ENCODE results near the gene TRIM8. TPM values are rescaled to one million over a fixed set of nuclear protein-coding genes. Genes with fewer than 3 reads are reported as not detected.

The TRIM8 gene
- total RNA-seq, 2 experiments from 2014 or later: 80.9 to 81.6 TPM

DNA sequence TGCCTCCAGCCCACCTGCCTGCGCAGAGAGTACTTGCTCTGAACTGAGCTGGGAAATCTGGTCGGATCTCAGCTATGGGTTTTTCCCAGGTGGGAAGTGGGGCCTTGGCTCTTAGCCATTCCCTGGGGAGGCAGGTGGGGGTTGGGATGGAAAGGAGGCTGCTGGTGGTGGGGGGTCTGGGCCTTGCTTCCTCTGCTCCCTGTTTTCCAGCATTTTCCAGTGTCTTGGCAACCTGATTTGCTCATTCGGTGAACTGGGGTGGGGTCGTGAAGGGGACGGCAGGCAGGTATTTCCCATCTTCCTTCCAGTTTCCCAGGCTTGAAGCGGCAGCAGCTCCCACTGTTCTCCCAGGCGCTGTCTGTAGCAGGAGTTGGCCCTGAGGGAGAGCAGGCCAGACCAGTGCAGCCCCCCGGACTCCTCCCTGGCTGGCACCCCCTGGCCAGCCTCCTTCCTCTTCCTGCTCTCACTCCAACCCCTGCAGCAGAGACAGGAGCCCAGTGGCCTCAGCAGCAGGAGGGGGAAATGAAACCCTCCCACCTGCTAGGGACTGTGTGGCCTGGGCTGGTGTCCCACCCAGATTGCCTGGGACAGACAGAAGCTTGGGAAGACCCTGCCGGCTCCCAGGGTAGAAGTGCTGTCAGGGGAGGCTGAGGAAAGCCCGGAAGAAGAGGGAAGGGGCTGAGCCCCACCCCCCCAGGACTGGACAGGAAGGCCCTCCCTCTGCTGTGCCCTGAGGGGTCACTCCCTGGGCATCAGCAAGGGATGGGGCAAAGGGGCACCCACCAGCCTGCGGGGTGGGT is 6.6 kb downstream of the TRIM8 start:
- Histone ChIP-seq H3K27me3 (ENCODE audit: control insufficient read depth in 1 of 2, insufficient read depth in 2 of 2, low read length in 2 of 2) (no peaks in the 10 kb centered on the region), H3K4me1 (ENCODE audit: insufficient read depth, low read length) (peaks cover 77% of the 10 kb centered on the region), H3K27ac (ENCODE audit: low read depth in 1 of 2, low read length in 2 of 2) (peak overlapping the region; percentile 66 to 93), H3K4me3 (ENCODE audit: low read length) (no peak overlapping the region), H3K9me3 (ENCODE audit: control insufficient read depth in 1 of 2, insufficient read depth in 1 of 2, low read length in 2 of 2) (no peaks in the 10 kb centered on the region), H3K36me3 (ENCODE audit: insufficient read depth, low read length) (peaks cover 36% of the 10 kb centered on the region)
- peak in 1 of 14 experiments; percentile 2 for DNase-seq
- H3K27me3 Mint-ChIP-seq: no peaks in the 10 kb centered on the region
- POLR2A ChIA-PET: interaction anchor here (1.0 to 7.0 kb wide), 6 partner anchors 9 to 93 kb away, joined by 4 to 121 read pairs (median 4); partner anchors contain the start of genes SFXN2 and WBP1L
- TF ChIP-seq, protein P1, sequence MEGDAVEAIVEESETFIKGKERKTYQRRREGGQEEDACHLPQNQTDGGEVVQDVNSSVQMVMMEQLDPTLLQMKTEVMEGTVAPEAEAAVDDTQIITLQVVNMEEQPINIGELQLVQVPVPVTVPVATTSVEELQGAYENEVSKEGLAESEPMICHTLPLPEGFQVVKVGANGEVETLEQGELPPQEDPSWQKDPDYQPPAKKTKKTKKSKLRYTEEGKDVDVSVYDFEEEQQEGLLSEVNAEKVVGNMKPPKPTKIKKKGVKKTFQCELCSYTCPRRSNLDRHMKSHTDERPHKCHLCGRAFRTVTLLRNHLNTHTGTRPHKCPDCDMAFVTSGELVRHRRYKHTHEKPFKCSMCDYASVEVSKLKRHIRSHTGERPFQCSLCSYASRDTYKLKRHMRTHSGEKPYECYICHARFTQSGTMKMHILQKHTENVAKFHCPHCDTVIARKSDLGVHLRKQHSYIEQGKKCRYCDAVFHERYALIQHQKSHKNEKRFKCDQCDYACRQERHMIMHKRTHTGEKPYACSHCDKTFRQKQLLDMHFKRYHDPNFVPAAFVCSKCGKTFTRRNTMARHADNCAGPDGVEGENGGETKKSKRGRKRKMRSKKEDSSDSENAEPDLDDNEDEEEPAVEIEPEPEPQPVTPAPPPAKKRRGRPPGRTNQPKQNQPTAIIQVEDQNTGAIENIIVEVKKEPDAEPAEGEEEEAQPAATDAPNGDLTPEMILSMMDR (IDR thresholded peaks at IDR 0.05): no peak
- no peaks in the 10 kb centered on the region for H3K9me3 Mint-ChIP-seq
- intact Hi-C loops (cut with DNase I, micrococcal nuclease): no loop called here
- H3K27ac Mint-ChIP-seq: peak overlapping the region; percentile 97
- ATAC-seq (ENCODE audit: poor library complexity): no peak
- peaks cover 83% of the 10 kb centered on the region for H3K4me1 Mint-ChIP-seq (ENCODE audit: low read depth)
- CTCF ChIA-PET: no interaction called here
- H3K36me3 Mint-ChIP-seq (ENCODE audit: low read depth): peaks cover 59% of the 10 kb centered on the region
- peak overlapping the region; percentile 51 for H3K4me3 Mint-ChIP-seq

DNA sequence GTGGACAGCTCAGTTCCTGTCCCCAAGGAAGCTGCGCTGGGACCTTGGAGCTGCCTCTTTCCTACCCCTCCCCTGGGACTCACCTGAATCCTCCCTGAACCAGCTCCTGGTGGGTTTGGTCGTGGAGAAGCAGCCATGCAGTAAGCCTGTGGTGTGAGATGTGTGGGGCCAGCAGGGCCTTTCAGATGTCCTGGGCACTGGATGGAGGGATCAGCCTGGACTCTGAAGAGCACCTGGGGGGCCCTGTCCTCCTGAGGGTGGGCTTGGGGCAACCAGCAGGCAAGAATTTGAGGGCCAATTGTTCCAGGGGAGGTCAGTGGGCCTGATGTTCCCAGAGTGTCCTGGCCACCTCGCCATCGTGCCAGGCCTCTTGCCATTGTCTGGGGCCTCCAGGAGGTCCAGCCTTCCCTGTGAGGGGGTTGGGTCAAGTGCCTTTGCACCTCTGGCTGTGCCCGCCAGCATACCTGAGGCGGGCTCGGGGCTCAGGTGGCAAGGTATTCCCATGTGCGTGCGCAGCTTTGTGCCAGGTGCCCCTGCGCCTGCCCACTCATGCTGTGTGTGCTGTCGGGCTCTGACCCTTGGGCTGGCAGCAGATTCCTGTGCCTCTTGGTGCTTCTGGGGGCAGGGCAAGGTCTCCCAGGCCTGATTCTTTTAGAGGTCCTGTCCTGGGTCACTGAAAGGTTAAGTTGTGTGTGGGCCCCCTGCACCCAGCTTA is 7.3 kb downstream of the TRIM8 start:
- H3K27me3 ChIP-seq (ENCODE audit: control insufficient read depth in 1 of 2, insufficient read depth in 2 of 2, low read length in 2 of 2): no peaks in the 10 kb centered on the region
- intact Hi-C loops (cut with DNase I, micrococcal nuclease): loop anchor here in 1 of 2 experiments (2.0 kb wide), 1 partner anchor 23 kb away; no protein-coding TSS in a partner anchor
- Mint-ChIP-seq H3K4me3 (no peak overlapping the region), H3K27ac (peak overlapping the region; percentile 97), H3K36me3 (ENCODE audit: low read depth) (peaks cover 57% of the 10 kb centered on the region), H3K4me1 (ENCODE audit: low read depth) (peaks cover 75% of the 10 kb centered on the region), H3K9me3 (no peaks in the 10 kb centered on the region), H3K27me3 (no peaks in the 10 kb centered on the region)
- peak overlapping the region; percentile 52 to 66 for H3K27ac ChIP-seq (ENCODE audit: low read depth in 1 of 2, low read length in 2 of 2)
- ChIA-PET CTCF (no interaction called here), POLR2A (interaction anchor here (1.0 to 2.2 kb wide), 5 partner anchors 9 to 92 kb away, joined by 3 to 6 read pairs (median 4); partner anchors contain the start of gene WBP1L)
- H3K9me3 ChIP-seq (ENCODE audit: control insufficient read depth in 1 of 2, insufficient read depth in 1 of 2, low read length in 2 of 2): no peaks in the 10 kb centered on the region
- DNase-seq (peak in 1 of 14 experiments; percentile 2), ATAC-seq (ENCODE audit: poor library complexity) (no peak)
- H3K4me1 ChIP-seq (ENCODE audit: insufficient read depth, low read length): peaks cover 70% of the 10 kb centered on the region
- peaks cover 43% of the 10 kb centered on the region for H3K36me3 ChIP-seq (ENCODE audit: insufficient read depth, low read length)
- H3K4me3 ChIP-seq (ENCODE audit: low read length): no peak overlapping the region
- TF ChIP-seq, protein P1 (IDR thresholded peaks at IDR 0.05): no peak

DNA sequence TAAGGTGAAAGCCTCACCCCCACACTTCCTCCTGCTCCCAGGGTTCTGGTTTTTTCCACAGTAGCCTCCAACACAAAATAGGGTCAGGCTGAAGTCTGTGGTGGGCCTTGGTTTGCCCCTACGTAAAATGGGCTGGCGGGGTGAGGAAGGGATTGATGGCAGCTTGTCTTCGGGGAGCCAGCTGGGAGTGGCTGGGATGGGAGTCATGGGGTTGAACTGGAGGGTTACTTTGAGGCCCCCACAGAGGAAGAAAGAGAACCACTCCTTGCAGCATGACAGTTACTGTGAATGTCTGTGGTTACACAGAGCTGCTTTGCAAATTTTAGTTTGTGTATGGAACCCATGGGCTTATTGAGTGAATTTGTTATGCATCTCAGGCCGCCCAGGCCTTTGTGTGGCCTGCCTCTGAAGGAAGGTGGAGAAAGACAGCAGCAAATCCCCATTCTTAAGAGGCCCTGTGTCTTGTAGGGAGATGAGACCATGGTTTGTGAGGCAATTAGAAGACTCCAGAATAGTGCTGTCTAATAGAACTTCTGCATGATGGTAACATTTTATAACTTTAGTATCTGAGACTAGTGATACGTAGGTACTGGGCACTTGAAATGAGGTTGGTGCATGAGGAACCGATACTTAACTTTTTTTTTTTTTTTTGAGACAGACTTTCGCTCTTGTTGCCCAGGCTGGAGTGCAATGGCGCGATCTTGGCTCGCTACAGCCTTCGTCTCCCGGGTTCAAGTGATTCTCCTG is 8.1 kb downstream of the TRIM8 start:
- no peak for ATAC-seq (ENCODE audit: poor library complexity)
- DNase-seq: peak in 1 of 14 experiments; percentile 10
- Mint-ChIP-seq H3K4me1 (ENCODE audit: low read depth) (peaks cover 70% of the 10 kb centered on the region), H3K27ac (peak overlapping the region; percentile 97), H3K36me3 (ENCODE audit: low read depth) (peaks cover 60% of the 10 kb centered on the region), H3K4me3 (peak overlapping the region; percentile 69), H3K9me3 (no peaks in the 10 kb centered on the region), H3K27me3 (no peaks in the 10 kb centered on the region)
- H3K36me3 ChIP-seq (ENCODE audit: insufficient read depth, low read length): peaks cover 50% of the 10 kb centered on the region
- ChIA-PET CTCF (no interaction called here), POLR2A (interaction anchor here (1.0 to 1.9 kb wide), 6 partner anchors 8 to 23 kb away, joined by 3 to 5 read pairs (median 4); no protein-coding TSS in a partner anchor)
- no peaks in the 10 kb centered on the region for H3K9me3 ChIP-seq (ENCODE audit: control insufficient read depth in 1 of 2, insufficient read depth in 1 of 2, low read length in 2 of 2)
- peak overlapping the region; percentile 52 to 66 for H3K27ac ChIP-seq (ENCODE audit: low read depth in 1 of 2, low read length in 2 of 2)
- peaks cover 67% of the 10 kb centered on the region for H3K4me1 ChIP-seq (ENCODE audit: insufficient read depth, low read length)
- H3K27me3 ChIP-seq (ENCODE audit: control insufficient read depth in 1 of 2, insufficient read depth in 2 of 2, low read length in 2 of 2): no peaks in the 10 kb centered on the region
- TF ChIP-seq, protein P1 (IDR thresholded peaks at IDR 0.05): no peak
- intact Hi-C loops (cut with DNase I, micrococcal nuclease): loop anchor here in 1 of 2 experiments (2.0 kb wide), 1 partner anchor 22 kb away; no protein-coding TSS in a partner anchor
- no peak overlapping the region for H3K4me3 ChIP-seq (ENCODE audit: low read length)

All from CD4-positive, alpha-beta T cell (primary cell).